ES-I3 (cell line): ENCODE results near the gene STX16.

Experiments used
- H3K36me3 ChIP-seq: 2 replicates; pipeline ENCODE4 v1.6.1; 2013; ENCODE audit warnings: mild to moderate bottlenecking, low read length, control low read depth, moderate library complexity; ENCODE audit not compliant: insufficient read depth
- H3K4me1 ChIP-seq: 2 replicates; pipeline ENCODE4 v1.6.1; 2013; ENCODE audit warnings: mild to moderate bottlenecking, control low read depth, low read length; ENCODE audit not compliant: insufficient read depth
- H3K9ac ChIP-seq: 2 replicates; pipeline ENCODE4 v1.6.1; 2013; ENCODE audit warnings: low read depth, mild to moderate bottlenecking, low read length, moderate library complexity
- H3K9me3 ChIP-seq: 2 replicates; pipeline ENCODE4 v1.6.1; 2013; ENCODE audit warnings: mild to moderate bottlenecking, low read length, moderate library complexity; ENCODE audit not compliant: control insufficient read depth, insufficient read depth

The STX16 gene

DNA sequence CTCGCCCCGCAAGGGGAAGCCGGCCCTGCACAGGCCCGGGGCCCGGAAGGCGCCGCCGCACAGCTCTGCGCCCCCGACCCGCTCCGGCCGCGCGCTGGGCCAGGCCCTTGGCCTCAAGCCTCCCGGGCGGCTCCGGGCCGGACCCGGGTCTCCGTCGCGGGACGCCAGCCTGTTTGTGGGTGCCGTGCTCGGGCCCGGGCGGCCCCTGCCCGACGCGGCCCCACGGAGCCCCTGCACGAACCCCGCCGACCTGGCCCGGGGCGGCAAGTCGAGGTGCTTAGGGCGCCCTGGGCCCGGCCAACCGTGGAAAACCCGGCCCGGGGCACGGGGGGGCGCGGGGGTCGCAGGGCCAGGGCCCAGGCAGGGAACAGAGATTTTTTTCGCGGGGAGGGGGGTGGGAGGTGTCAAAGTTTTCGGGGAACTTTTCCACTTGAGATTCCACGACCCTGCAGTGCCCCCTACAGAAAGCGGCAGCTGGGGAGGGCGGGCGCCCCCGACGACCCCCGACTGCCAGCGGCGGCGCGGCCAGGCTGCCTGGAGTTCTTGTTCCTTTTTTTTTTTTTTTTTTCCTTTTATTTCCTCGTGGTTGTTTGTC is 805 bp upstream of the STX16 start:
- Histone ChIP-seq H3K9me3 (no peaks in the 10 kb centered on the region), H3K9ac (peak overlapping the region; percentile 61; the same call in 1 of the 2 replicates), H3K36me3 (0 out of 2 replicates have a peak, but pooled peaks cover 3% of the 10 kb centered on the region), H3K4me1 (peaks cover 20% of the 10 kb centered on the region)

DNA sequence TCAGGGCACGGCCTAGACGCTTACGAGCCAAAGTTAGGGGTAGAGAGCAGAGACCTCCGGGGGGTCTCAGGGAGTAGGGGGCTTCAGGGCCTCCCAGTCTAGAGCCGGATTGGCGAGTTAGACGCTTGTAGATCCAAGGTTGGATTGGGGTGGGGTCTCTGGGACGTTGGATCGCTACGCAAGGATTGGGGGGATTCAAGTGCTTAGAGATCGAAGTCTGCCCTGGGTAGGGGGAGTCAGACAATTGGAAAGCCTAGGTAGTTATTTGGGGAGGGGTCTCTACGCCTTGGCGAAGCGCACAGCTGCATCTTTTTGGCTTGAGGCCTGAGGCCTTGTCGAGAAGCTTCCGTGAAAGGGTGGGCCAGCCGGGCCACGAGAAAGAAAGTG is 469 bp downstream of the STX16 start:
- Histone ChIP-seq H3K9me3 (no peaks in the 10 kb centered on the region), H3K4me1 (peaks cover 33% of the 10 kb centered on the region), H3K36me3 (0 out of 2 replicates have a peak, but pooled peaks cover 4% of the 10 kb centered on the region)

DNA sequence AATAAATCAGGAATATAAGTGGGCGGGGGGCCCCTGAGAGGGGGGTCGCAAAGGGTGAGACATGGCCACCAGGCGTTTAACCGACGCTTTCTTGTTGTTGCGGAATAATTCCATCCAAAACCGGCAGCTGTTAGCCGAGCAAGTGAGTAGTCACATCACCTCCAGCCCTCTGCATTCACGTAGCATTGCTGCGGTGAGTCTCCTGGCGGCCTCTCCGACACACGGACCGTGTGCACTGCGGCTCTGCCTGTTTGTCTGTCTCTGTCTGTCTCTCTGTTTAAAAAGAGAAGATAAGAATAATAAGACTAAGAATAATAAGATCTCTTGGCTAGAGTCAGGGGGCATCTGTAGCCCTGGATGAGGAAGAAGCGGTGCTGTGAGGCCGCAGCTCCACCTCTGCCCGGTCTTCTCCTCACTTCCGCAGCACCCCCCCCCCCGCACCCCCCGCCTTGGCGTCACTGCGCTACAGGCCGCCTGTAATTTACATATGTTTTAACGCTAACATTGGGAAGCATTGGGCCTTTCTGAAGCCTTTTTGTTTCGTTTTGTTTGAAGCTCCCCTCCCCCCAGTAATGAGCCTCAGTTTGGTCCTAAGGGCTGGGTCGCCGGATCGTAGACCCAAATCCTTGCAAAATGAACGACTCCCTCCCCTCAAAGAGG is 993 bp downstream of the STX16 start:
- H3K9ac ChIP-seq = peak overlapping the region; percentile 61
- 0 out of 2 replicates have a peak, but pooled peaks cover 4% of the 10 kb centered on the region for H3K36me3 ChIP-seq
- H3K9me3 ChIP-seq = no peaks in the 10 kb centered on the region
- peaks cover 38% of the 10 kb centered on the region for H3K4me1 ChIP-seq

More for the DNA sequence above, 469 bp downstream of the STX16 start:
- H3K9ac ChIP-seq = peak overlapping the region; percentile 61

DNA sequence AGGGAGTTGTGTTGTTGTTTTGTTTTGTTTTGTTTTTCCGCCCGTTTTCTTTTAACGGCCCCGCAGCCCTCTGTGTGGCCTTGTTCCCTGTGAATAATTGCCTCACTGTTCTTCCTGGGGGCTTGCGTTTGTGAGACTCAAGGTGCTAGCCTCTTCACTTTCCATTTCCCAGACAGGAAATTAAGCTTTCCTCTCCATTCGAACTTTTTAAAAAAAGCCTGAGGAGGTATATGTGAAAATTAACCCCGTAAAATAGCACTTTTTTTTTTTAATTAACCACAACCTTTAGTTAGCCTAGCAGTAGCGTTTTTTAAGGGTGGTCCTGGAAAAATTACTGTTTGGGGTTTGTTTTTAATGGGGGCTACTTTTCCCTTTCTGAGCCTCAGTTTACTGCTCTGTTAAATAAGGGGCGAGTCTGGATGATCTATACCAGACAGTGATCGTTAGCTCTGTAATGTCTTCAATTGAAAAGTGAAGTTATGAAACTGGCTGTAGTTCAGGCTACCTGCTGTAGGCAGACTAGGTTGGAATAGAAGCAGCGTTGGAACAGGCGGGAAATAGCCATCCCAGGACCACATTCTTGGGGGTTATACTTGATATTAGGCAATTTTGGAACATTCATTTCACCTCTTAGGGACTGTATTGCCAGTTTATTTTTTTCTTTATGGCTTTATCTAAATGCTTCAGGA is 1.7 kb downstream of the STX16 start:
- peak overlapping the region; percentile 61 for H3K9ac ChIP-seq
- H3K4me1 ChIP-seq = peaks cover 40% of the 10 kb centered on the region
- H3K9me3 ChIP-seq = no peaks in the 10 kb centered on the region
- H3K36me3 ChIP-seq = 0 out of 2 replicates have a peak, but pooled peaks cover 4% of the 10 kb centered on the region

DNA sequence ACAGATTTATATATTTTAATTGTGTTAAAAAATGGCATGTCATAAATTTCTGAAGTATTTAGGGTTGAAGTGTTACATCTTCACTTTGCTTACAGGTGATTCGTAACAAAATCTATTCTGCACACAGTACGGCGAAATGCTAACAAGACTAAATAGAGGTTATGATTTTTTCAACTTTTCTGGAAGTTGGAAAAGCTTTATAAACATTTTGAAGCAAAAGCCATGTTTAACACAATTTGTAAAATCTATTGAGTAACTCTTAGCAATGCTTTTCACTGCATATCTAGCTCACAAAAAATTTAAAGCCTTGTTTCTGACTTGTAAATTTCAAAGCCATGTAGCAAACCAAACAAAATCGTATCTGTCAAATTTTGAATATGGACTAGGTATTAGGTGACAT is 3.3 kb downstream of the STX16 start:
- no peak overlapping the region; the same call in 1 of the 2 replicates for H3K9ac ChIP-seq
- 0 out of 2 replicates have a peak, but pooled peaks cover 4% of the 10 kb centered on the region for H3K36me3 ChIP-seq
- peaks cover 44% of the 10 kb centered on the region for H3K4me1 ChIP-seq
- H3K9me3 ChIP-seq = no peaks in the 10 kb centered on the region

DNA sequence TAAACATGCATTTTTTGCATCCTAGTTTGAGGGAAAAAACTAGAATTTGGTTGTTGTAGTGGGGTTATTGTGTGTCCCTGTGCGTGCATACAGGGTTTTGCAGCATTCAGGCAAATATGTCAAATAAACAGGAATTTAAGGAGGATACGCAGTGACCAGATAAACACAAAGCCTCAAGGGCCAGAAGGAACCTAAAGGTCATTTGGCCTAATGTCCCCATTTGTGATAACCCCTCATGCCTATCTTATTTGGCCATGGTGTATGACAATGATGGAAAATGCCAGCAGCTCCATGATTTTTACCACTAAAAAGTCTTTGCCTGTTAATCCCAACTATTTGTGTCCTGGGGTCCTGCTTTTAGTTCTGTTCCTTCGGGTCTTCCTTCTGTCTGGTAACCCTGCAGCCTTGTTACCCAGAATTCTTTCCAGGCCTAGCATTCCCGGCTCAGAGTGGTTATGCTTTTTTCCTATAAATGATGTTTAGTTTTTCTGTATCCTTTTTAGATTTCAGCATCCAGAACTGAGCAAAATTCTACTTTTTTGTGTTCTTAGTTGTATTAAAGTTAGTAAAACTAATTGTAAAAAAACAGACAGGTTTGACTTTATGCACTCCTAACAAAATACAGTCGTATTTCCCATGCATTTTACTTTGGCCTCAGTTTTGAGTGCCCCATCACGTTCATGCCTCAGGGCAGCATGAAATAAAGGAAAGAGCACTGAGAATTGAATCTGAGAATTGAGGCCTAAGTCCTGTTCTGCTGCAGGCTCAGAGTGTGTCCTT is 4.4 kb downstream of the STX16 start:
- no peaks in the 10 kb centered on the region for H3K9me3 ChIP-seq
- H3K4me1 ChIP-seq = peaks cover 51% of the 10 kb centered on the region
- H3K36me3 ChIP-seq = 0 out of 2 replicates have a peak, but pooled peaks cover 4% of the 10 kb centered on the region
- H3K9ac ChIP-seq = peak overlapping the region; percentile 8; the same call in 1 of the 2 replicates

DNA sequence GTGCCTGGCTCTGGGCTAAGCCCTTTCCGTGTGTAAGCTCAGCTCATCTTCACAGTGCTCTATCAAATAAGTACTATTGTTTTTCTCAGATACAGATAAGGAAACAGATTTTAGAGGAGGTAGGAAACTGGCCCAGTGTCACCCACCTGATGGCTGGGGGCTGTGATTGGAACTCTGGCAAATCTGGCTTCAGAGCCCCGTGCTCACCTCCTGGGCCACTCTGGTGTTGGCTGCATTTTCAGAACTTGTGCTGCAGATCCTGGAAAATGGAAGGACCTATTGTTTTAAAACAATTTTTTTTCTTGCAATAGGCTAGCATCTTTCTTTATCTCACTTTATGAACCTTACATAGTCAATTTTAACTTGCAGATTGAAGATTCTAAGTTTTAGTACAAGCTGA is 5.7 kb downstream of the STX16 start:
- H3K4me1 ChIP-seq = peaks cover 63% of the 10 kb centered on the region
- 0 out of 2 replicates have a peak, but pooled peaks cover 4% of the 10 kb centered on the region for H3K36me3 ChIP-seq
- H3K9ac ChIP-seq = no peak overlapping the region
- H3K9me3 ChIP-seq = no peaks in the 10 kb centered on the region

DNA sequence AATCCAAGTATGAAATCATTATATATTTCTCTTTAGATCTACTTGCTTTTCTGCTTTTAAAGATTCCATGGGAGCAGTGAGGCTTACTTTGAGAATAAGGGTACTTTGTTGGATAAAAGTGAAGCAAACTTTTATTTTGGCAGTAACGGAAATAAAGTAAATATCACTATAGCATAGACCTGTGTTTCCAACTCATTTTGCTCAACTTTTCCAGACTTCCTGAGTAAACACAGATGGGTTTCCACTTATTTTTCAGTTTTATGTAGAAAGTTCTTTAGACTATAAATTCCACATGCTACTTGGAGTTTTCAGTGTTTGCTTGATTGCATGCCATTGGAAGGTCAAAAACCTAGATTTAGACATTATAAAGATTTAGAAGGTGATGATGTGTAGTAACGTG is 6.2 kb downstream of the STX16 start:
- Histone ChIP-seq H3K9ac (no peak overlapping the region), H3K36me3 (0 out of 2 replicates have a peak, but pooled peaks cover 4% of the 10 kb centered on the region), H3K9me3 (no peaks in the 10 kb centered on the region), H3K4me1 (peaks cover 63% of the 10 kb centered on the region)

DNA sequence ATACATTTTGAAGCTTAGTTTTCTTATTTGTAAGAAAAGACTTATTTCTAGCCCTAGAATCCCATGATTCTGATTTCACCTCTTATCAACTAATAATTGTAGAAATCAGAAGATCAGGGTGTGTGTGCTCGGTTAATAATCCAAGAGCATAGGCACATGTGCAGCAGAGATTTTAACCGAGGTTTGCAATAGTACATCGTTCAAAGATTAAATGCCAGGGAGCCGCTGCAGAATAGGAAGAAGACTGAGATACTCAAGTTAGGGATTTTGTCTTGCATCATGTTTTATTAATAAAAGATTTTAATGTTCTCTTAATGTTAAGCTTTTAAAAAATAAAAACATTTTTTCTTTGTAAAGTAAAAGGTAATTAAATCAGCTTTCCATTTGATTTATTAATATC is 6.9 kb downstream of the STX16 start:
- 0 out of 2 replicates have a peak, but pooled peaks cover 4% of the 10 kb centered on the region for H3K36me3 ChIP-seq
- H3K9me3 ChIP-seq = no peaks in the 10 kb centered on the region
- H3K4me1 ChIP-seq = peaks cover 63% of the 10 kb centered on the region
- H3K9ac ChIP-seq = no peak overlapping the region

DNA sequence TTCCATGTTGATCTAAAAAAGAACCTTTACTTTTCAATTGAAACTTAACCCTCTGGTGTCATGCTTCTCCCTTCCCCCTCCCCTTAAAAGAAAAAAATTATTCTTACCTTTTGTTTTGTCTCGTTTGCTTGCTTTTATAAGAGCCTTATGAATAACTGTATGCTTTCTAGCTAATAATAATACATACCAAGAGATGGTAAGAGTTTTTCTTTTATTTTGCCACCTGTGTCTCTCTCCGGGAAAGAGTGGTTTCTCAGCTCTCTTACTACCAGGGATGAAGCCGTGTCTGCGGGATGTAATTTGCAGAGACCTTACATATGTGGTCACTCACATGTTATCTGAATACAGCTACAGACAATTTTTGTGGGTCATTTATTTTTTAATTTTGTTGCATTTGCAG is 7.7 kb downstream of the STX16 start:
- Histone ChIP-seq H3K9ac (no peak overlapping the region), H3K4me1 (peaks cover 63% of the 10 kb centered on the region), H3K36me3 (0 out of 2 replicates have a peak, but pooled peaks cover 4% of the 10 kb centered on the region), H3K9me3 (no peaks in the 10 kb centered on the region)

DNA sequence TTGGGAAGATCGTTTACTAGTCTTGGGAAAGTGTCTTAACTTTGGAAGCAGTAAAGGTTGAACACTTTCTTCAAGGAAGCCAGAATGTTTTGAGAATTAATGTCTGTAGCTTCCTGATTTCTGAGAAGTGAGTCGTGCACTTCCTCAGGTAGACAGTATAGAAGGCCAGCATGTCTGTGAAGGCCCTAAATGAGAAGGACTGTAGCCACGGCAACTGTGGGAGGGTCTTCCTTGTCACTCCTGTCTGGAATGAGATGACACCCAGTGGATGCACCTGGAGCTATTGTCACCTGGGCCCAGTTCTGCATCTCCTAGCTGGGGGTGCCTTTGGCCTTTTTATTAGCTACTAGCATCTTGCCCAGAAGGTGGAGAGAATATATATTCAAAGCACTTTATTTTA is 8.8 kb downstream of the STX16 start:
- Histone ChIP-seq H3K9ac (no peak overlapping the region), H3K36me3 (0 out of 2 replicates have a peak, but pooled peaks cover 4% of the 10 kb centered on the region), H3K4me1 (peaks cover 60% of the 10 kb centered on the region), H3K9me3 (no peaks in the 10 kb centered on the region)

DNA sequence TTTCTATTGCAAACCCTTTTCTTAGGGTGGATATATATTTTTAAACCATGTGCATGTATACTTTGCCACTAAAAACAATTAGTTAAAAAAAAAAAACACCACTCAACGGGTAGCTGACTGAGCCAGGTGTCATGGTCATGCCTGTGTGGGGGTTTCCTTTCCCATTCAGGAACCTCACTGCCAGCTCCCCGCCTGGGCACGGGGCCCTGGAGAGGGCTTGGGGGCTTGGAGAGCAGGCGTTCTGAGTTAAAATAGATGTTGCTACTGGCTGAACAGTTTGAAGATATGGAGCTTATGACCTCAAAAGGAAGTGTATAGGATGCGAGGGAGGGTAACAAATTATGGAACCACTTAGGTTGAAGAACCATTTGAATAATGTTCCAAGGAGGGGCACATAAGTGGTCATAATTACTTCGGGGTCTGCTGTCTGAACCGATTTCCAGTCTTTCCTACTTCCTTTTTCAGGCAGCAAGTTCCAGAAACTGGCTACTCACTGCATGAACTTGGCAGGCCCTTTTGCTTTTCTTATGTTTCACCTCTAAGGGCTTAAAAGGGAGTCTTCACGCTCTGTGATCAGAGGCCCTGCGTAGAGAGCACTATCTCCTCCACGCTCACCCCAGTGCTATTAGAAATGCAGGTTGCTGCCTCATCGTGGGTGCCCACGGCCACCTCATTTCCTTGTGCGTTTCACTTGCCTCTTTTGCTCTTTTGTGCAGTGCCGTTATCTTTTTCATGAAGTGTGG is 9.9 kb downstream of the STX16 start:
- Histone ChIP-seq H3K36me3 (0 out of 2 replicates have a peak, but pooled peaks cover 3% of the 10 kb centered on the region), H3K9ac (no peak overlapping the region)

DNA sequence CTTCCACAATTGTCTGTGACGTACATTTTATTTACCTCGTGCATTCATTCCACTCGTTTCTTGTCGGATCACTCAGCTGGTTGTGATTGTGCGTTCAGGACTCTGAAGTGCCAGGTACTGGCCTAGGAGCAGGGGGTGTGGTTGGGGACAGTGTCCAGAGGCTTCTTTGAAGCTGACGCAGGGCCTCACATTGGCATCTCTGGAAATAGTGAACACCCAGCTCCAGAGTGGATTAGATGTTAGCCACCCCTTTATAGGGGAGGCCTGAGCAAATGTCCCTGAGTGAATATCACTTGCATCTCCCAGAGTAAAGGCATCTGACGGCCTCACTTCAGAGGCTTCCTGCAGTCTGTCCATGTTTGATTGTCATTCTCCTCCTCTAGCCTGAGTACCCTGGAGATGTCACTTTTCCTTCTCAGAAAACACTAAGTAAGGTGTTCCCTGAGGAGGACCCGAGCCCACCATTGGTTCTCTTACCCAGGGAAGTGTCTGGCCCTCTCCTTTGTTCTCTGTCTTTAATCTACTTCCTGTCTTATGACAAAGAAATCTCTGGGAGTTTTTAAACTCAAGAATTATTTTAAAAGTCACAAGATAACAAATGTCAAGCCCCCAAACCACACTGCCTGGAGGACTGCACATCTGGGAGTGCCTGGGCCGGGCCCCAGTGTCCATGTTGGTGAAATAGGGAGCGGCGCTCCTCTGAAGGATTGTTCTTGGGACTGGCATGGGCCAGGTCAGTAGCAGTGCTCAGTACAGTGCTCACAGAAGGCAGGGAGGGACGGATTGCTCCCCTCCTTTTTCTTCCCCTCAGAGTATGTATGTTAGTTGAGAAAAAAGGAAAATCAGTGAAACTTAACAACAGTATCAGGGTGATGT is 10.8 kb downstream of the STX16 start:
- Histone ChIP-seq H3K9ac (no peak overlapping the region), H3K4me1 (peaks cover 46% of the 10 kb centered on the region), H3K36me3 (0 out of 2 replicates have a peak, but pooled peaks cover 3% of the 10 kb centered on the region), H3K9me3 (no peaks in the 10 kb centered on the region)

More for the DNA sequence above, 9.9 kb downstream of the STX16 start:
- H3K4me1 ChIP-seq = peaks cover 53% of the 10 kb centered on the region
- no peaks in the 10 kb centered on the region for H3K9me3 ChIP-seq
